ENCODE results near the gene AMOTL1.

DNA sequence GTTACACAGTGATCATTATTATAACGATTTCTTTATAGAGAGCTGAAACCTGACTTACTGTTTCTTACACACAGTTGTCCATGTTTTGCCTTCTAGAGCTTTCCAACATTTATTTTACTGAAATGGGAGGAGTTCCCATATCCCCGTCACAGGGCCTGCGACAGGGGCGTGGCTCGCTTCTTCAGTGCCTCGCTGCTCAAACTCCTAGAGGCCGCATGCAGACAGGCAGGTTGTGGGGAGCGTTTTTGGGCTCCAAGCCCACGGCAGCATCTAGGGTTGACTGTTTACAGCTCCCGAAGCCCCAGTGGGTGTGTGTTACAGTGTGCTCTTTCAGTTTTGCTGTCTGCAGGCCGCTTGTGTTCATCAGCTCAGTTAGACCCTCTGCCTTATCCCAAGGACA, 12.7 kb upstream of the AMOTL1 start:
- TF ChIP-seq NFRKB (IDR thresholded peaks at IDR 0.05), result no peak
- TF ChIP-seq SP1 (IDR thresholded peaks at IDR 0.05), result no peak
- no peak for TF ChIP-seq L3MBTL2 (conservative IDR thresholded peaks at IDR 0.05)
- no peak for TF ChIP-seq TARDBP (IDR thresholded peaks at IDR 0.05)
- TF ChIP-seq FOXA1 (IDR thresholded peaks at IDR 0.05), result no peak
- no peak for TF ChIP-seq BHLHE40 (IDR thresholded peaks at IDR 0.05; ENCODE audit: borderline replicate concordance)
- TF ChIP-seq FOXM1 (IDR thresholded peaks at IDR 0.05; ENCODE audit: borderline replicate concordance), result no peak
- TF ChIP-seq LEF1 (IDR thresholded peaks at IDR 0.05; ENCODE audit: borderline replicate concordance), result no peak
